Spleen (tissue), 7 donors: ENCODE results near the gene POM121L2.

Experiments
- POLR2A ChIP-seq, 3 donors: fragments of 450-650 bp; IDR thresholded peaks; one replicate each; pipeline ENCODE4 v1.5.1; 2017; ENCODE audit warnings: antibody characterized with exemption in 3 of 3, mild to moderate bottlenecking in 1 of 3
- TF ChIP-seq, protein P1 (sequence below), 11 experiments: fragments of 200-600 bp in 7 of 11; fragments of 450-650 bp in 4 of 11; sonication (generic) in 4 of 11; IDR thresholded peaks in 8 of 11; conservative IDR thresholded peaks in 3 of 11; 1 replicate in 7 of 11; 2 replicates in 4 of 11; pipeline versions ENCODE4 v1.4.0 to v1.8.0; 2016 to 2021; ENCODE audit warnings: antibody characterized with exemption in 11 of 11, inconsistent platforms in 4 of 11, mild to moderate bottlenecking in 1 of 11
- donor health status: DM: no; HTN: no; CAD: no; lungs with moderate emphysema.
- donor health status: DM: no; HTN: no; CAD: no.
- donor health status: DM: no; HTN: no; CAD: no.

DNA sequence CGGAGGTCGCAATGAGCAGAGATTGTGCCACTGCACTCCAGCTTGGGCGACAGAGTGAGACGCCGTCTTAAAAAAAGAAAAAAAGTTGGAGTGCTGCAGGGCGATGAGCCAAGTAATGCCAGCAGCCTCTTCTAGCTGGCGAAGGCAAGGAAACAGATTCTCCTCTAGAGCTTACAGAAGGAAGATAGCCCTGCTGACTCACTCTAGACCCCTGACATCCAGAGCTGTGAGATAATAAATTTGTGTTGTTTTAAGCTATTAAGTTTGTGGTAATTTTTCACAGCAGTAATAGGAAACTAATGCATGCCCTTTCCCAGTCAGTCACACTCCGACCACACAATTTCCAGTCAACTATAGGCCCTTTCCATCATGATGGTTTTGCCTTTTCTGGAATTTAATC is 48.2 kb downstream of the POM121L2 start:
- TF ChIP-seq, protein P1, sequence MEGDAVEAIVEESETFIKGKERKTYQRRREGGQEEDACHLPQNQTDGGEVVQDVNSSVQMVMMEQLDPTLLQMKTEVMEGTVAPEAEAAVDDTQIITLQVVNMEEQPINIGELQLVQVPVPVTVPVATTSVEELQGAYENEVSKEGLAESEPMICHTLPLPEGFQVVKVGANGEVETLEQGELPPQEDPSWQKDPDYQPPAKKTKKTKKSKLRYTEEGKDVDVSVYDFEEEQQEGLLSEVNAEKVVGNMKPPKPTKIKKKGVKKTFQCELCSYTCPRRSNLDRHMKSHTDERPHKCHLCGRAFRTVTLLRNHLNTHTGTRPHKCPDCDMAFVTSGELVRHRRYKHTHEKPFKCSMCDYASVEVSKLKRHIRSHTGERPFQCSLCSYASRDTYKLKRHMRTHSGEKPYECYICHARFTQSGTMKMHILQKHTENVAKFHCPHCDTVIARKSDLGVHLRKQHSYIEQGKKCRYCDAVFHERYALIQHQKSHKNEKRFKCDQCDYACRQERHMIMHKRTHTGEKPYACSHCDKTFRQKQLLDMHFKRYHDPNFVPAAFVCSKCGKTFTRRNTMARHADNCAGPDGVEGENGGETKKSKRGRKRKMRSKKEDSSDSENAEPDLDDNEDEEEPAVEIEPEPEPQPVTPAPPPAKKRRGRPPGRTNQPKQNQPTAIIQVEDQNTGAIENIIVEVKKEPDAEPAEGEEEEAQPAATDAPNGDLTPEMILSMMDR (IDR thresholded peaks at IDR 0.05 in 8 of 11, conservative IDR thresholded peaks at IDR 0.05 in 3 of 11): no peak
- TF ChIP-seq POLR2A (IDR thresholded peaks at IDR 0.05): no peak
